Colonic mucosa (tissue), 4 donors: ENCODE results near the gene SPTBN1. TPM values are rescaled to one million over a fixed set of nuclear protein-coding genes. Genes with fewer than 3 reads are reported as not detected.

Experiments used
- DNase-seq: peaks from one replicate; pipeline ENCODE4 v3.0.0-alpha.2; 2020
- H3K27ac ChIP-seq: fragments of 200-600 bp; one replicate; pipeline ENCODE4 v1.8.0; 2021
- H3K27me3 ChIP-seq: fragments of 200-600 bp; one replicate; pipeline ENCODE4 v1.8.0; 2021
- H3K36me3 ChIP-seq: fragments of 200-600 bp; one replicate; pipeline ENCODE4 v1.8.0; 2021
- H3K4me1 ChIP-seq: fragments of 200-600 bp; one replicate; pipeline ENCODE4 v1.8.0; 2021; ENCODE audit warnings: mild to moderate bottlenecking
- H3K4me3 ChIP-seq: fragments of 200-600 bp; one replicate; pipeline ENCODE4 v1.8.0; 2021
- H3K9ac ChIP-seq, 2 donors: one replicate each; pipeline ENCODE4 v1.7.0; 2013; ENCODE audit warnings: control low read depth in 2 of 2, low read depth in 2 of 2, low read length in 2 of 2
- H3K9me3 ChIP-seq: fragments of 200-600 bp; one replicate; pipeline ENCODE4 v1.8.0; 2021
- CTCF ChIP-seq: fragments of 200-600 bp; IDR thresholded peaks from one replicate; pipeline ENCODE4 v1.8.0; 2022; ENCODE audit warnings: antibody characterized with exemption, mild to moderate bottlenecking
- intact Hi-C: fragments of 100-400 bp; cut with DNase I; formaldehyde crosslinking; loops from one replicate; pipeline ENCODE4 v1.14.1; 2022
- total RNA-seq, 2 donors: library from RNA; stranded (reverse); fragmentation: NEBNext Ultra II Directional in 1 of 2; extraction: Animal tissue kit (Norgen Biotek cat#: 25700) in 1 of 2; gene quantifications; one replicate each; pipeline ENCODE4 v1.2.1, GENCODE V29; 2021
- donor health status: healthy.
- donor health status: DM: no; HTN: no; CAD: no.
- donor health status: DM: no; HTN: no; CAD: no.

Gene SPTBN1
- total RNA-seq, 2 donors from 2014 or later, result 325 to 338 TPM

GRCh38 chr2:54492335-54492734, 36.2 kb downstream of the SPTBN1 start:
- no peaks in the 10 kb centered on the region for H3K27me3 ChIP-seq
- H3K9me3 ChIP-seq, result no peaks in the 10 kb centered on the region
- H3K4me1 ChIP-seq, result no peaks in the 10 kb centered on the region
- no peak for TF ChIP-seq CTCF
- no peaks in the 10 kb centered on the region for H3K36me3 ChIP-seq
- no peak overlapping the region for H3K4me3 ChIP-seq
- DNase-seq, result no peak
- no peak overlapping the region for H3K9ac ChIP-seq
- no peak overlapping the region for H3K27ac ChIP-seq
- intact Hi-C loops, result no loop called here

GRCh38 chr2:54494087-54494486, 38.0 kb downstream of the SPTBN1 start:
- intact Hi-C loops, result no loop called here
- no peaks in the 10 kb centered on the region for H3K4me1 ChIP-seq

GRCh38 chr2:54496920-54497319, 40.8 kb downstream of the SPTBN1 start:
- H3K4me3 ChIP-seq, result no peak overlapping the region
- H3K9me3 ChIP-seq, result no peaks in the 10 kb centered on the region
- H3K27me3 ChIP-seq, result no peaks in the 10 kb centered on the region
- H3K4me1 ChIP-seq, result peaks cover 6% of the 10 kb centered on the region
- H3K27ac ChIP-seq, result no peak overlapping the region
- H3K9ac ChIP-seq, result no peak overlapping the region
- intact Hi-C loops, result no loop called here
- TF ChIP-seq CTCF, result no peak
- no peak for DNase-seq
- no peaks in the 10 kb centered on the region for H3K36me3 ChIP-seq

More at GRCh38 chr2:54494087-54494486, 38.0 kb downstream of the SPTBN1 start:
- Histone ChIP-seq H3K27ac (no peak overlapping the region), H3K9ac (no peak overlapping the region), H3K9me3 (no peaks in the 10 kb centered on the region), H3K36me3 (no peaks in the 10 kb centered on the region), H3K27me3 (no peaks in the 10 kb centered on the region), H3K4me3 (no peak overlapping the region)
- no peak for DNase-seq
- no peak for TF ChIP-seq CTCF

GRCh38 chr2:54497763-54498680, 41.9 kb downstream of the SPTBN1 start:
- Histone ChIP-seq H3K9ac (no peak overlapping the region), H3K4me3 (no peak overlapping the region), H3K9me3 (no peaks in the 10 kb centered on the region), H3K27ac (no peak overlapping the region), H3K36me3 (no peaks in the 10 kb centered on the region), H3K27me3 (no peaks in the 10 kb centered on the region), H3K4me1 (peaks cover 6% of the 10 kb centered on the region)
- peak; percentile 35 for DNase-seq
- no peak for TF ChIP-seq CTCF
- intact Hi-C loops, result no loop called here

GRCh38 chr2:54499661-54500060, 43.5 kb downstream of the SPTBN1 start:
- TF ChIP-seq CTCF, result no peak
- Histone ChIP-seq H3K9me3 (no peaks in the 10 kb centered on the region), H3K9ac (no peak overlapping the region), H3K4me1 (peaks cover 6% of the 10 kb centered on the region), H3K27ac (no peak overlapping the region), H3K36me3 (no peaks in the 10 kb centered on the region), H3K27me3 (no peaks in the 10 kb centered on the region), H3K4me3 (no peak overlapping the region)
- intact Hi-C loops, result loop anchor here (10.0 kb wide), 1 partner anchor 395 kb away; no protein-coding TSS in a partner anchor
- DNase-seq, result peak; percentile 32
